ENCODE data around the gene HMCES. TPM values are rescaled to one million over a fixed set of nuclear protein-coding genes. Genes with fewer than 3 reads are reported as not detected.
A peak's percentile ranks its signal among the peaks of the same experiment; 100 is the strongest.
"Not testable (repeated sequence)": the region's sequence is repeated elsewhere in the genome, so short reads cannot be mapped to it uniquely, and the experiment has no call there.

The HMCES gene
- total RNA-seq: 37.9 TPM

GRCh38 chr3:129278439-129278965, at the start of gene HMCES:
HMCES (plus strand) TSS chr3:129278870; CDS start chr3:129279733, 863 bp downstream.
- no peaks in the 10 kb centered on the region for H3K27me3 ChIP-seq (ENCODE audit: insufficient read depth, low read length)
- peaks cover 58% of the 10 kb centered on the region for H3K4me1 ChIP-seq (ENCODE audit: insufficient read depth, low read length)
- peak within 1 kb of the TSS; percentile 73 for H3K4me3 ChIP-seq (ENCODE audit: low read length)
- H3K9me3 ChIP-seq (ENCODE audit: low read depth, low read length): no peaks in the 10 kb centered on the region

GRCh38 chr3:129228891-129229585, 49.6 kb upstream of the HMCES start:
- Histone ChIP-seq H3K4me3 (ENCODE audit: low read length) (no peak overlapping the region), H3K27me3 (ENCODE audit: insufficient read depth, low read length) (no peaks in the 10 kb centered on the region), H3K4me1 (ENCODE audit: insufficient read depth, low read length) (peaks cover 92% of the 10 kb centered on the region), H3K9me3 (ENCODE audit: low read depth, low read length) (no peaks in the 10 kb centered on the region)

GRCh38 chr3:129230311-129231019, 48.2 kb upstream of the HMCES start:
- H3K4me3 ChIP-seq (ENCODE audit: low read length): peak overlapping the region; percentile 25

GRCh38 chr3:129231331-129232119, 47.1 kb upstream of the HMCES start:
- peak overlapping the region; percentile 17 for H3K4me3 ChIP-seq (ENCODE audit: low read length)
- H3K27me3 ChIP-seq (ENCODE audit: insufficient read depth, low read length): no peaks in the 10 kb centered on the region

More at GRCh38 chr3:129230311-129231019, 48.2 kb upstream of the HMCES start:
- no peaks in the 10 kb centered on the region for H3K27me3 ChIP-seq (ENCODE audit: insufficient read depth, low read length)
- peaks cover 92% of the 10 kb centered on the region for H3K4me1 ChIP-seq (ENCODE audit: insufficient read depth, low read length)
- H3K9me3 ChIP-seq (ENCODE audit: low read depth, low read length): no peaks in the 10 kb centered on the region

GRCh38 chr3:129233538-129233937, 45.1 kb upstream of the HMCES start:
- no peak overlapping the region for H3K4me3 ChIP-seq (ENCODE audit: low read length)
- H3K9me3 ChIP-seq (ENCODE audit: low read depth, low read length): no peaks in the 10 kb centered on the region
- no peaks in the 10 kb centered on the region for H3K27me3 ChIP-seq (ENCODE audit: insufficient read depth, low read length)
- peaks cover 77% of the 10 kb centered on the region for H3K4me1 ChIP-seq (ENCODE audit: insufficient read depth, low read length)

More at GRCh38 chr3:129231331-129232119, 47.1 kb upstream of the HMCES start:
- no peaks in the 10 kb centered on the region for H3K9me3 ChIP-seq (ENCODE audit: low read depth, low read length)
- peaks cover 88% of the 10 kb centered on the region for H3K4me1 ChIP-seq (ENCODE audit: insufficient read depth, low read length)

GRCh38 chr3:129234441-129234840, 44.2 kb upstream of the HMCES start:
- H3K27me3 ChIP-seq (ENCODE audit: insufficient read depth, low read length): no peaks in the 10 kb centered on the region
- no peak overlapping the region for H3K4me3 ChIP-seq (ENCODE audit: low read length)
- H3K9me3 ChIP-seq (ENCODE audit: low read depth, low read length): no peaks in the 10 kb centered on the region
- H3K4me1 ChIP-seq (ENCODE audit: insufficient read depth, low read length): peaks cover 77% of the 10 kb centered on the region

- Histone ChIP-seq H3K9me3 (ENCODE audit: low read depth, low read length) (no peaks in the 10 kb centered on the region), H3K4me3 (ENCODE audit: low read length) (no peak overlapping the region), H3K4me1 (ENCODE audit: insufficient read depth, low read length) (peaks cover 80% of the 10 kb centered on the region), H3K27me3 (ENCODE audit: insufficient read depth, low read length) (no peaks in the 10 kb centered on the region)
These were observed 43.2 kb upstream of the HMCES start for GRCh38 chr3:129235344-129235917.

- Histone ChIP-seq H3K4me1 (ENCODE audit: insufficient read depth, low read length) (peaks cover 54% of the 10 kb centered on the region), H3K27me3 (ENCODE audit: insufficient read depth, low read length) (no peaks in the 10 kb centered on the region), H3K4me3 (ENCODE audit: low read length) (no peak overlapping the region), H3K9me3 (ENCODE audit: low read depth, low read length) (no peaks in the 10 kb centered on the region)
These were observed 39.5 kb upstream of the HMCES start for GRCh38 chr3:129238945-129239705.

GRCh38 chr3:129239991-129240390, 38.7 kb upstream of the HMCES start:
- Histone ChIP-seq H3K9me3 (ENCODE audit: low read depth, low read length) (no peaks in the 10 kb centered on the region), H3K27me3 (ENCODE audit: insufficient read depth, low read length) (no peaks in the 10 kb centered on the region), H3K4me1 (ENCODE audit: insufficient read depth, low read length) (peaks cover 46% of the 10 kb centered on the region), H3K4me3 (ENCODE audit: low read length) (no peak overlapping the region)

GRCh38 chr3:129240436-129240835, 38.2 kb upstream of the HMCES start:
- H3K27me3 ChIP-seq (ENCODE audit: insufficient read depth, low read length): no peaks in the 10 kb centered on the region
- peaks cover 46% of the 10 kb centered on the region for H3K4me1 ChIP-seq (ENCODE audit: insufficient read depth, low read length)
- no peaks in the 10 kb centered on the region for H3K9me3 ChIP-seq (ENCODE audit: low read depth, low read length)
- no peak overlapping the region for H3K4me3 ChIP-seq (ENCODE audit: low read length)

GRCh38 chr3:129245141-129245540, 33.5 kb upstream of the HMCES start:
- no peaks in the 10 kb centered on the region for H3K9me3 ChIP-seq (ENCODE audit: low read depth, low read length)
- H3K4me1 ChIP-seq (ENCODE audit: insufficient read depth, low read length): peaks cover 31% of the 10 kb centered on the region
- no peaks in the 10 kb centered on the region for H3K27me3 ChIP-seq (ENCODE audit: insufficient read depth, low read length)
- H3K4me3 ChIP-seq (ENCODE audit: low read length): no peak overlapping the region

GRCh38 chr3:129245641-129246306, 32.9 kb upstream of the HMCES start:
- not testable (repeated sequence) for H3K4me3 ChIP-seq (ENCODE audit: low read length); H3K27me3 ChIP-seq (ENCODE audit: insufficient read depth, low read length); H3K9me3 ChIP-seq (ENCODE audit: low read depth, low read length)
- peaks cover 31% of the 10 kb centered on the region for H3K4me1 ChIP-seq (ENCODE audit: insufficient read depth, low read length)

- Histone ChIP-seq H3K27me3 (ENCODE audit: insufficient read depth, low read length) (no peaks in the 10 kb centered on the region), H3K4me3 (ENCODE audit: low read length) (no peak overlapping the region), H3K9me3 (ENCODE audit: low read depth, low read length) (no peaks in the 10 kb centered on the region), H3K4me1 (ENCODE audit: insufficient read depth, low read length) (peaks cover 29% of the 10 kb centered on the region)
These were observed 32.0 kb upstream of the HMCES start for GRCh38 chr3:129246636-129247035.
